Activated T-cell treated with anti-CD3 and anti-CD28 coated beads, Interleukin-2, amount 50 U/mL, for 48 hours (primary cell): Measurements from ENCODE around the gene JUP.
"Not testable (repeated sequence)": the region's sequence is repeated elsewhere in the genome, so short reads cannot be mapped to it uniquely, and the experiment has no call there.

Experiments
- DNase-seq, 2 experiments: peaks; one replicate each; pipeline ENCODE4 v3.0.0-alpha.2; 2020

The JUP gene

DNA sequence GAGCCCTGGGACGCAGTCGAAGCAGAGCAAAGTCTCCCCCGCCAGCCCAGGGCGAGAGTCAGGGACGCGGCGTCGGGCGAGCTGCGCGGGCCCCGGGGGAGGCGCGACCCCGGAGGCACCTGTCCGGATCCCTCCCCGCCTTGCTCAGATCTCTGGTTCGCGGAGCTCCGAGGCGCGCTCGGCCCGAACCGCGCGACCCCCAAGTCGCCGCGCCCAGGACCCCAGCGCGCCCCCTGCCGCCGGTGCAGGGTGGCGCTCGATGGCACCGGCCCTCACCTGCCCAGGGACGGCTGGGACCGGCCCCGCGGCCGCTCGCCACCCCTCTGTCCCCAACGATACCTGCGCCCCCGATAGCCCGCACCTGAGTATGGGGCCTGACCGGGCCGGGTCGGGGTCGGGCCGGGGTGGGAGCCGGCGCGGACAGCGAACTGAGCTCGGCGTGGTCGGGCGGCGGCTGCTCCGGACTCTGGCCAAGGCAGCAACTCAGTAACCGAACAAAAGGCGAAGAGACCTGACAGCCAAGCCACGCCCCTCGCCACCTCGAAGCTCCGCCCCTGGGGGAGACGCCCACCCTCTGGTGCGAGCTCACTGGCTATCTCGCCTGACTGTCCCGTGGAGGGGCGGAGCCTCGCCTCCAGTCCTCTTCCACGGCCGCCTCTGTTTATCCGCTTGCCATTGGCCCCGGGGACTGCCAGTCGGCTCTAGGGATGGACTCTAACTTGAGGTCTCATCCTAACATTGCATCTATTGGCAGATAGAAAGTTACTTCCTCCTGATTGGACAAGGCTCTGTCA, at the start of gene JUP:
TSS of gene JUP (minus strand) at position 485 of the 794 bp plus-strand sequence. CDS start 14,857 bp downstream, outside the sequence.
- DNase-seq = peak; percentile 97

DNA sequence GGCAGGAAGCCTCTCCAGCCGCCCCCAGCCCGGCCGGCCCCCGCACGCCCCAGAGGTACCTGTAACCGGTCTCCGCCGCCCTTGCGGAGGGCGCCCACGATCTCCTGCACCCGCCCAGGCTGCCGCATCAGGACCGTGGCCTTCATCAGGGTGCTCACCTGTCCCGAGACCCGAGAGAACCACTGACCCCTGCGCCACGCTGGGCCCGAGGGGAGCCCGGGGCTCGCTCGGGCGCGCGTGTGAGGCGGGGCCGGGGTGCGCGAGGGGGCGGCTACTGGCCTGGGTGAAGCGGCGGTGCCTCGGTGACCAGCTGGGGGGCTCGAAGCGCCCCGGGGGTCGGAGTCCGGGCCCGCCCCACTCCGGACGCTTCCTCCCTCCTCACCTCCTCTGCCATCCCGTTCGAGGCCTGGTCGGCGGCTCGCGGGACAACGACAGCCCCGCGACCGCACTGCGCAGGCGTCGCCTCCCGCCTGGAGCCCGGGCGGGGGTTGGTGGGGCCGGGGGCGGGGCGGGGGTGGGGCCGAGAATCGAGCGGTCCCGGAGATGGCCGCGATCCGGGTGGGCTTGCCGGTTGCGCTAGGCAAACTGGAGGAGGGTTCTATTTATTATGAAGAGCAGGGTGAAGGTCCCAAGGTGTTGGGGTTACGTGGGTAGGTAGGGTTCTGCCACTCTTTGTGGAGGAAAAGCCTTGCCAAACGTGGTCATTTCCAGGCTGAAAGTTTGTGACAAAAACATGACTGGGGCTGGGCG, 49.5 kb upstream of the JUP start, which contains the start of gene NT5C3B:
TSS of gene NT5C3B (minus strand) at position 433 of the 750 bp plus-strand sequence. CDS start at position 394, 39 bp downstream.
- peak; percentile 68 to 76 for DNase-seq

DNA sequence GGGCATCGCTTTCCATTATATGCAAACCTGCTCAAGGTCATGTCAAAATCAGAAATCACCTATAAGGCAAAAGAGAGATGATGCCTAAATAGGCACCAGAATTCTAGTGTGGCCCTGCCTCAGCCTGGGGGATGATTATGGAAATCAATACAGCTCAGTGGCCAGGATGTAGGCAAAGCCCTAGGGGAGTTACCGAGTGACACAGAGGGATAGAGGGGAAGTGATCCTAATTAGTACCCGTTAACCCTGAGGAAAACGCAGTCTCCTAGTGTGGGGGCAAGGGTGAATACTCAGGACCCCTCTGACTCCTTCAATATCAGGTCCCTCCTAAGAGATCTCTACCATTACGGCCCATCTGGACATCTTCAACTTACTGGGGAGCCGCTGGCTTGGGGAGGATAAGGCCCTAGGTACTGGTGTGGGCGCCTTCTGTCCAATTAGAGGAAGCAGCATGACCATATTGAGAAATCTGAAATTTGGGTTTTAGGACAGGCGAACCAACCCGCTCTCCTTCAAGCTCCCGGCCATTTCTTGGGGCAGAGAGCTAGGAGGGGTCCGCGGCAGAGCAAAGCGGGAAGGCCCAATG, 48.8 kb upstream of the JUP start:
- DNase-seq = no peak

DNA sequence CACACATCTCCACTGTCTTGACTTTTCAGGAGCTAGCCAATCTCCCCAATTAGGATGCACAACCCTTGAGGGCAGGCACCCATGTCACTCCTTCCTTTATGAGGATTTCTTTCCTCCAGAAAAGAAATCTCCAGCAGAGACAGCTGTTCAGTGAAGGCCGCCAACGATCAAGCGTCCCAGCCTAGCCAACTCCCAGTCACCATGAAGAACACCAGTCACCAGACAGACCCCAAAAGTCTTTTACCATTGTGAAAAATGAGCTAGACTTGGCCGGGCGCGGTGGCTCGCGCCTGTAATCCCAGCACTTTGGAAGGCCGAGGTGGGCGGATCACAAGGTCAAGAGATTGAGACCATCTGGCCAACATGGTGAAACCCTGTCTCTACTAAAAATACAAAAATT, 43.5 kb upstream of the JUP start:
- DNase-seq = not testable (repeated sequence)

DNA sequence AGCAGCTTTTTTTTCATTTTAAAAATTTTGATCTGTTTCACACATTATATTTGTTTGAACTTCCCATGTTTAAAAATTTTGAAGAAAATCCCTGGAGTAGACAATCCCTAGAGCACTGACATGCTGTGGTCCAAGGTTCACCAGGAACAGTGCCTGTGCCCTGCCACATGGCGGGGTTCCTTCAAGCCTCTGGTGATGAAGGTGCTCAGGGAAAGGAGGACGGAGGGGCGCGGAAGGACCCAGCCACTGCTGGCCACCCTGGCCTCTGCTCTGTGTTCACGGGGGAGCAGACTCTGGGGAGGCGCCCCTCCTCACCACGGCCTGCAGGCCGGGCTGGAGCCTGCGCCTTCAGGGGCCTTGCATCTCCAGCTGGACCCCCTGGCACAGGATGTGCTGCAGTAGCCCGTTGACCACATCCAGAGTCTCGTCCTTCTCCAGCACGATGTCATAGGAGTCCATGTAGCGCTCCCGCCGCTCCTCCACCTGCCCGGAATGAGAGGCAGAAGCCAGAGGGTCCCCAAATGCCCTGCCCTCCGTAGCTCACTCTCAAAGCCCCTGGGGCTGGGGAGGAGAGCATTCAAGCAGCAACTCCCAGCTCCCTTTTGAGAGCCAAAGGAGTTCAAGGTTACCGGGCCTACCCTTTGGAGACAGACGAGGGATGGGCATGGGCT, 38.8 kb upstream of the JUP start:
- DNase-seq = no peak

DNA sequence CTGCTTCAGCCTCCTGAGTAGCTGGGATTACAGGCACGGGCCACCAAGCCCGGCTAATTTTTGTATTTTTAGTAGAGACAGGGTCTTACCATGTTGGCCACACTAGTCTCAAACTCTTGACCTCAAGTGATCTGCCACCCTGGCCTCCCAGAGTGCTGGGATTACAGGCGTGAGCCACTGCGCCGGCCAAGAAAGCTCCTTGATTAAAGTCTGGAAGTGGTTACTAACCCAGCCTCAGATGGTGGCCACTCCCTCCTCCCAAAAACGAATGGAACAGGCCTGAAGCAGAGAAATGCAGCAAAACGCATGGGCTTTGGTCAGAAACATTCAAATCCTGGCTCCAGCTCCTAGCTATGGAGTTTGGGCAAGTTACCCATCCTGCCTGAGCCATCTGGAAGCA, 37.6 kb upstream of the JUP start:
- no peak for DNase-seq

DNA sequence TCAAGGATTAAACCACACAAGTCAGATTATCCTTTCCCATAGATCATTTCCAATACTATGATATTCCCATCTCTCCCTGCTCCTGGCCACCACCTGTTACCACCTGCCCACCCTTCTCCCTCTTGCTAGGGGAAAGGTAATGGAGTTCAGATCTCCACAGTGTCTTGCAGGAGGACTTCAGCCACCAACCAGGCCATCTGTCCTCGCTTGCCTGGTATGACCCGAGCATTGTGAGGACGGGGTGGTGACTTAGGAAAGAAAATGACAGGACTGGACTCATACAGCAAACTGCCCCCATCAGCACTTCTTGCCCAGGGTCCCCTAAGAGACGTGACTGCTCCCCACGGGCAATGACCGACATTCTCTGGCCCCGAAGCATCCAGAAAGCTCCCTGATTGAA, 37.1 kb upstream of the JUP start:
- DNase-seq = no peak

DNA sequence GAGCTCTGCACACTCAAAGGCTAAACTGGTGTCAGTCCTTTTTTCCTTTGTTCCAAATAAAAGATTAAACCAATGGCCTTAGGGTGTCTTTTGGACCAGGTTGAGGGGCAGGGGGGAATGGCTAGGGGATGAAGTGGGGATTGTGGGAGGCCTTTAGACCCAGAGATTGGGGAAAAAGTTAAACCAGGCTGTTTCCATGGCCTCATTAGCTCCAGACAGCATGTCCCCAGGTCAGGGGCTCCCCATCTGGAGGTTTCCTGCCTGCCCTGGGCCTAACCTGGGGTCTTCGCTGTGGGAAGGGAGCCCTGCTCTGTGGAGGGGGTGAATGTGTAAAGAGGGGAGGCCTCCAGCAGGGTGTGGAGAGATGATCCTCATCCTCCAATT, 36.6 kb upstream of the JUP start:
- no peak for DNase-seq

DNA sequence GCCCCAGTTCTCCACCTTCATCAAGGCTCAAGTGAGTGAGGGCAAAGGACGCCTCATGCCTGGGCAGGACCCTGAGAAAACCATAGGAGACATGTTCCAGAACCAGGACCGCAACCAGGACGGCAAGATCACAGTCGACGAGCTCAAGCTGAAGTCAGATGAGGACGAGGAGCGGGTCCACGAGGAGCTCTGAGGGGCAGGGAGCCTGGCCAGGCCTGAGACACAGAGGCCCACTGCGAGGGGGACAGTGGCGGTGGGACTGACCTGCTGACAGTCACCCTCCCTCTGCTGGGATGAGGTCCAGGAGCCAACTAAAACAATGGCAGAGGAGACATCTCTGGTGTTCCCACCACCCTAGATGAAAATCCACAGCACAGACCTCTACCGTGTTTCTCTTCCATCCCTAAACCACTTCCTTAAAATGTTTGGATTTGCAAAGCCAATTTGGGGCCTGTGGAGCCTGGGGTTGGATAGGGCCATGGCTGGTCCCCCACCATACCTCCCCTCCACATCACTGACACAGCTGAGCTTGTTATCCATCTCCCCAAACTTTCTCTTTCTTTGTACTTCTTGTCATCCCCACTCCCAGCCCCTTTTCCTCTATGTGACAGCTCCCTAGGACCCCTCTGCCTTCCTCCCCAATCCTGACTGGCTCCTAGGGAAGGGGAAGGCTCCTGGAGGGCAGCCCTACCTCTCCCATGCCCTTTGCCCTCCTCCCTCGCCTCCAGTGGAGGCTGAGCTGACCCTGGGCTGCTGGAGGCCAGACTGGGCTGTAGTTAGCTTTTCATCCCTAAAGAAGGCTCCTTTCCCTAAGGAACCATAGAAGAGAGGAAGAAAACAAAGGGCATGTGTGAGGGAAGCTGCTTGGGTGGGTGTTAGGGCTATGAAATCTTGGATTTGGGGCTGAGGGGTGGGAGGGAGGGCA, 36.0 kb upstream of the JUP start:
- DNase-seq = no peak

DNA sequence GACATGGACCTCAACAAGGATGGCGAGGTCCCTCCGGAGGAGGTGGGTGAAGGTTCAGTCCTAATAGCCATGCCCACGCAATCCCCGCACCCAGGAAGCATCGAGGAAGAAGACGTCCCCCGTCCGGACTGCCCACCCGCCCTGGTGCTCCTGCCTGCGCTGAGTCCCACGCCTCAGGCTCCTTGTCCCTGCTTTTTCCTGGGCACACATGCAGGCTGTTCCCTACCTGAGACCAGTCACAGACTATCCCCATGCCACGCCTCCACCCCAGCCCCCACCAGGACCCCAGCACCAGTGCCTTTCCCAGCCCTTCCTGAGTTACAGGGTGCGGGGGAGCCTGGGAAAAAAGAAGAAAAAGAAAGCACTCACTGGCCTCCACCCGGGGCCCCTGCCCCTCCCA, 35.3 kb upstream of the JUP start:
- no peak for DNase-seq

DNA sequence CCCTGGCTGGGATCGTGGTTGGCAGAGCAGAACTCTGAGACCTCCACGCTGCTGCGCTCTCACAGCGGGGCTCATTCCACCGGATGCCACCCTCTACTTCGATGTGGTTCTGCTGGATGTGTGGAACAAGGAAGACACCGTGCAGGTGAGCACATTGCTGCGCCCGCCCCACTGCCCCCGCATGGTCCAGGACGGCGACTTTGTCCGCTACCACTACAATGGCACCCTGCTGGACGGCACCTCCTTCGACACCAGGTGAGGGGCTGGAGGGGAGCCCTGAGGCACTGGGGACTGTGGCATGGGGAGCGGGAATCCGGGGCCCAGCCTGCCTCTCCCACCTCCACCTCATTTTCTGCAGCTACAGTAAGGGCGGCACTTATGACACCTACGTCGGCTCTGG, 31.5 kb upstream of the JUP start:
- no peak for DNase-seq

DNA sequence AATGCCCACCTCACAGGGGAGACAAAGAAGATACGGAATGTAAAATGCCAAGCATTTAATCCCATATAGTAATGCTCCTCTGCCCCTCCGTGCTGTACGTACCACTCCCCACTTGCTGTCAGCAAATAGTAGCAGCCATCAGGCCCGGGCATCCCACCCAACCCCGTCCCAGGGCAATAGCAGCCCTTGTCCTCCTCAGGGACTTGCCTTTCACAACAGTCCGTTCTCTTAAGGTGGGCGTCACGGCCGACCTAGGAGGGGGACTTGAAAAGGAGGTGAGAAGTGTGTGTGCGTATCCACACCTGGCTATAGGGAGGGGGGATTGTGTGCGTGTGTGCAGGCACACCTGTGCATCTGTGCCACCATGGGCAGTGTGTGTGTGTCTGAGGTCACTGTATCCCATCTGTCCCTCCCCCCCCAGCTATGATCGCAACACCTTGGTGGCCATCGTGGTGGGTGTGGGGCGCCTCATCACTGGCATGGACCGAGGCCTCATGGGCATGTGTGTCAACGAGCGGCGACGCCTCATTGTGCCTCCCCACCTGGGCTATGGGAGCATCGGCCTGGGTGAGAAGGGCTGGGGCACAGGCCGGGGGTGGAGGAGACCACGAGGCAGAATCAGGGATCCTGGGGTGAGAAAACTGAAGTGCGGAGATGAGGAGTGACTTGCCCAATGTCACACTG, 30.3 kb upstream of the JUP start:
- no peak for DNase-seq

DNA sequence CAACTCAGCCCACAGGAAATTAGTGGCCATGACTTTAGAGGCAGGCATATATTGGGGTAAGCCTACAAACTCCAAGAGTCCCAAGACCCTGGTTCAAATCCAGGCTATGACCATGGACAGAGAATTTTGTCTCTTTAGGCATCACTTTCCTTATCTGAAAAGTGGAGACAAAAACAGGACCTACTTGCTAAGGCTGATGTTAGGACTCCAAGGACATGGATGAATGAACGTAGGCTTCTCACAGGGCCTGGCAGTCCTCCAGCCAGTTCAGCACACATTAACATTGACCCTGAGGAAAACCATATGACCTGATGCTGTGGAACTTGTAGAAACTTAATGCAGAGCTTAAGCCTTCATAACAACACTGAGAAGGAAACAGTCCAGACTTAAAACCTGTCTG, 27.7 kb upstream of the JUP start:
- no peak for DNase-seq

DNA sequence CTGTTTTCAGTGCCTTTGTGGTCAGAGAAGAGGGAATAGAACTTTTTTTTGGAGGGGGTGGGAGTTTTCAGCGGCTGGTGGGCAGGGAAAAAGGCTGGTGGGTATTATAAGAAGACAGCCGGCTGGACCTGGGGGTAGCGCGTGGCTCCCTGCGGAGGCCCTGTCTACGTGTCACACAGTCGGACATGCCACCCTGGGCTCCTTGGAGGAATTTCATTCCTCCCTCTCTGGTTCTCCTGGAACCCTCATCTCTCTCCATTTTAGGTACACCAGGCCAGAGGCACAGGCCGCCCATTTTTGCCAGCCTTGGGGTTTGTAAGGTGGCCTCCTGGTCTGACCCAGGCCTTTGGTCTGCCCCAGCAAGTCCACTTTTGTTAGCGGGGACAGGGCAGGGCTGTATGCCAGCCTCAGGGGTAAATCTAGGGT, 27.2 kb upstream of the JUP start:
- DNase-seq = no peak

DNA sequence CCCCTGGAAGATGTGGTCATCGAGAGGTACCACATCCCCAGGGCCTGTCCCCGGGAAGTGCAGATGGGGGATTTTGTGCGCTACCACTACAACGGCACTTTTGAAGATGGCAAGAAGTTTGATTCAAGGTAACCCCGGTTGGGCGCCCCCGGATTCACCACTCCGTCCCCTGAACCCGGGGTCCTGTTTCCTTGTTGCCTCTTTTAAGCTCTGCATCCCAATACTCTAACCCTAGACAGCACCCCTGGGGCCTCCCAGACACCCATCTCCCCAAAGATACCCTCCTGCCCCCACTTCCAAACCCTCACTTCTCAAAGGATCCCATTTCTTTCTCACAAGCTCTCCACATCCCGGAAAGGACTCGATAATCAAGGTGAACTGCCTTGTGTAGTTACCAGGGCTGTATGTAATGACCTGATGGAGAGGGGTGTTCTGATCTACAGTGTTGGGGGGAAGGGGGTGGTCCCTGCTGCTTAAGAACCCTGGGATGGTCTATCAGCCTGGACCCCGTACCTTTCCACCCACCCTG, 26.7 kb upstream of the JUP start:
- no peak for DNase-seq

DNA sequence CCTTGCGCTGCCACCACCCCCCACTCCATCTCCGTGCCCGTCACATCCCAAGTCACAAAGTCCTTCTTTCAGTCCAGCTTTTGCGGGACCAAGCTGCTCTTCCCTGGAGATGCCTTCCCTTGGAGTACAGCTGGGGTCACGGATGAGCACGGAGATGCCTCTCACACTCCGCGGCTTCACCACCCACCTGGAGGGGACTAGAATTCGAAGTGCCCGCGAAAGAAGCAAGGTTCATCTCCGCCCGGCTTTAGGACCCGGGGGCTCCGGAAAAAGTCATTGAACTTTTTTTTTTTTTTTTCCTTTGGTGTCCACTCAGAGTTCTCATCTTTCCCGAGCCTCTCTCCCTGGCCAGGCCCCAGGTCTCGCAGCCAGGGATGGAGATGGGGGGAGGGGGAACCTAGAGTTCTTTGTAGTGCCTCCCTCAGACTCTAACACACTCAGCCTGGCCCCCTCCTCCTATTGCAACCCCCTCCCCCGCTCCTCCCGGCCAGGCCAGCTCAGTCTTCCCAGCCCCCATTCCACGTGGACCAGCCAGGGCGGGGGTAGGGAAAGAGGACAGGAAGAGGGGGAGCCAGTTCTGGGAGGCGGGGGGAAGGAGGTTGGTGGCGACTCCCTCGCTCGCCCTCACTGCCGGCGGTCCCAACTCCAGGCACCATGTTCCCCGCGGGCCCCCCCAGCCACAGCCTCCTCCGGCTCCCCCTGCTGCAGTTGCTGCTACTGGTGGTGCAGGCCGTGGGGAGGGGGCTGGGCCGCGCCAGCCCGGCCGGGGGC, 26.1 kb upstream of the JUP start, which contains the start of gene FKBP10:
TSS of gene FKBP10 (plus strand) at position 624 of the 771 bp plus-strand sequence. CDS start at position 655, 31 bp downstream.
- DNase-seq = peak; percentile 55 to 62

DNA sequence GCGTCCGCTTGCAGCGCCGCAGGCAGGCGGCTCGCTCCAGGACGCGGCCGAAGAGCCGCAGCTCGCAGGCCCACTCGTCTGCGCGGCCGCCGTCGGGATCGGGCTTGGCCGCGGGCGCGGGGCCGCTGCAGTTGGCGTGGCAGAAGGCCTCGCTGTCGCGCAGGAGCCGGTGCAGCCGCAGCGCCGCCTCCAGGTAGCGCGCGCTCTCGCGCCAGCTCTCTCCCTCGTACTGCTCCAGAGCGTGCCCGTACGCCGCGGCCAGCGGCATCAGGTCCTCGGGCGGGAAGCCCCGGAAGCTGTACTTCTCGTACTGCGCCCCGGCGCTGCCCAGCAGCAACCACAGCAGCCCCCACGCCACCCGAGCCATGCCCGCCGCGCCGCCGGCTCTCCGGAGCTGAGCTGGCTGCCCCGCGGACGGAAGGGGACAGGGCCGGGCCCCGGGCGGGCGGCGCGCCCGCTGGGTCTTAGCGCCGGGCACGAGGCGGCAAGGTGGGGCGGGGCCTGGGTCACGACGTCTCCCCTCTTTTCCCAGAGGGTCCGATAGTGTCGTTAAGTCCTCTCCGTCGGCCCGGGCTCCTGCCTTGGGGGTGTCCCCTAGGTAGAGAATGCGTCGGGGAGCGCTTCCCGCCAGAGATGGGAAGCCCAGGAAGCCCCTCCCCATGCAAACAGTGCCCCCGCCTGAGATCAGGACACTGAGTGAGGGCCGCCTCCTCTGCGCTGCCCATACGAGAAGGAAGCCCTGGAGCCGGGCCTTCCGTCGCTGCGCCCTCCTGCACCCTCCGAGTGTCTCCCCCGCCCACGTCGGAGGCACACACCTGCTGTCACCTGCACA, 25.3 kb upstream of the JUP start, which contains the start of gene P3H4:
TSS of gene P3H4 (minus strand) at position 401 of the 832 bp plus-strand sequence. CDS start at position 367, 34 bp downstream.
- DNase-seq = peak; percentile 79 to 87

DNA sequence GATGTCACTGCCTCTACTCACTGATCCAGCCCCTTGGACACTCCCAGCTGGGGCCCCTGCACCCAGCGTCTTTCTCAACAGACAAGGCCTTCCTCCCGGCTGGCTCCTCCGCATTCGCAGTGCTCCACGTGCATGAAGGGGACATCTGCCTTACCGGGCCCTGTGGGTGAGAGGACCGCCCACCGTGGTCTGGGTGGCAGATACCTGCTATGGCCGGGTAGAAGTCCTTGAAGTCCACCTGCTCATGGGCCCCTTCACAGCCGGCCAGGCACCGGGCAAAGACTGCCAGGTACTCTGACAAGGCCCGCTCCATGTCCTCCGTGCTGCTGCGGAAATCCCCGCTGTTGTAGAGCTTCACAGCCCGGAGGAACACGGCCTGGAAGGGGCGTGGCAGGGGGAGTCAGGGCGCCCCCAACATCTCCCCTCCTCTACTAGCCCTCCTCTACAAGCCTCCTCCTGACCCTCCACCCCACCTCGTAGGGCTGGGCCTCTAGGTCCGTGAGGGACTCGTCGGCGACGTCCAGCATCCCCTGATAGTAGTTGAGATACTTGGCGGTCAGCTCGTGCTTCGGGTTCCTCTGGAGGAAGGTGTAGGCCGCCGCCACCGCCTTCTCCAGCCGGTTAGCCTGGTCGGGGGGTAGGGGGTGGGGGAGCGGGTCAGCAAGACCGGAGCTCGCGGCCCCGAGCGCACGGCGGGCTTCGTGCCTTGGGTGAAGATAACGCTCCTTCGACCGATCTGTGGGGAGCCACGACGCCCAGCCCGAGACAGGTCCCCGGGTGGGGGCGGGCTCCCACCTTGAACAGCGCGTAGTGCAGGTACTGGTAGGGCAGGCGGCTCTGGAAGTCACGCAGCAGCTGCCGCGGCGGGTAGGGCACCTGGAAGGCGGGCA, 24.4 kb upstream of the JUP start:
- DNase-seq = no peak
